Measurements from ENCODE around the gene ASCL4. TPM values are rescaled to one million over a fixed set of nuclear protein-coding genes. Genes with fewer than 3 reads are reported as not detected.
"Not testable (repeated sequence)": the region's sequence is repeated elsewhere in the genome, so short reads cannot be mapped to it uniquely, and the experiment has no call there.

The ASCL4 gene
- total RNA-seq, result not detected

- no peaks in the 10 kb centered on the region for H3K36me3 ChIP-seq
- TF ChIP-seq POLR2A (IDR thresholded peaks at IDR 0.05) (no peak), CTCF (IDR thresholded peaks at IDR 0.05) (no peak), POLR2AphosphoS5 (IDR thresholded peaks at IDR 0.05) (no peak), EP300 (IDR thresholded peaks at IDR 0.05) (no peak)
- no peaks in the 10 kb centered on the region for H3K9me3 ChIP-seq
- H3K27me3 ChIP-seq, result peaks cover 67% of the 10 kb centered on the region
- peak within 1 kb of the TSS in 1 of 2 donors; percentile 35 for H3K4me3 ChIP-seq
- 47 to 59% methylated on average over 11 to 12 of the region's 13 CpGs for WGBS, 2 donors (ENCODE audit: low coverage in 1 of 2)
- peaks cover 0 to 11% (median 0%) of the 10 kb centered on the region in 3 donors for H3K4me1 ChIP-seq
- no peak within 1 kb of the TSS for H3K27ac ChIP-seq
- ATAC-seq, result no peak
These were observed at the start of gene ASCL4 for GRCh38 chr12:107774349-107775029. Gene ASCL4 (plus strand): TSS chr12:107774704. CDS start chr12:107775219, 515 bp downstream.

- WGBS, 2 donors (ENCODE audit: low coverage in 1 of 2), result 44 to 80% methylated on average over 1 of the region's 1 CpG
- not testable (repeated sequence) for H3K4me3 ChIP-seq, H3K4me1 ChIP-seq, ATAC-seq, H3K27me3 ChIP-seq, H3K9me3 ChIP-seq, H3K27ac ChIP-seq
- H3K36me3 ChIP-seq, result peaks cover 0 to 13% of the 10 kb centered on the region in 2 donors
These were observed 47.2 kb upstream of the ASCL4 start for GRCh38 chr12:107727327-107727726.

GRCh38 chr12:107727742-107728141, 46.8 kb upstream of the ASCL4 start:
- H3K4me1 ChIP-seq, H3K27me3 ChIP-seq, H3K4me3 ChIP-seq, H3K27ac ChIP-seq, ATAC-seq, H3K9me3 ChIP-seq: not testable (repeated sequence)
- peaks cover 0 to 13% of the 10 kb centered on the region in 2 donors for H3K36me3 ChIP-seq
- no CpG with 5 or more reads among the region's 1 CpG for WGBS, 2 donors (ENCODE audit: low coverage in 1 of 2)

- 46 to 64% methylated on average over 2 to 4 of the region's 4 CpGs for WGBS, 2 donors (ENCODE audit: low coverage in 1 of 2)
- Histone ChIP-seq H3K9me3 (no peaks in the 10 kb centered on the region), H3K36me3 (peaks cover 0 to 40% of the 10 kb centered on the region in 2 donors), H3K4me1 (no peaks in the 10 kb centered on the region), H3K27me3 (no peaks in the 10 kb centered on the region), H3K27ac (no peak overlapping the region), H3K4me3 (no peak overlapping the region)
- ATAC-seq, result no peak
- TF ChIP-seq CTCF (IDR thresholded peaks at IDR 0.05) (no peak), EP300 (IDR thresholded peaks at IDR 0.05) (no peak), POLR2AphosphoS5 (IDR thresholded peaks at IDR 0.05) (no peak), POLR2A (IDR thresholded peaks at IDR 0.05) (no peak)
These were observed 43.7 kb upstream of the ASCL4 start for GRCh38 chr12:107730618-107731341.

- WGBS, 2 donors (ENCODE audit: low coverage in 1 of 2), result 75 to 87% methylated on average over 4 of the region's 4 CpGs
- Histone ChIP-seq H3K36me3 (peaks cover 0 to 46% of the 10 kb centered on the region in 2 donors), H3K9me3 (no peaks in the 10 kb centered on the region), H3K27ac (no peak overlapping the region), H3K27me3 (no peaks in the 10 kb centered on the region), H3K4me3 (no peak overlapping the region), H3K4me1 (no peaks in the 10 kb centered on the region)
- TF ChIP-seq POLR2AphosphoS5 (IDR thresholded peaks at IDR 0.05) (no peak), EP300 (IDR thresholded peaks at IDR 0.05) (no peak), POLR2A (IDR thresholded peaks at IDR 0.05) (no peak), CTCF (IDR thresholded peaks at IDR 0.05) (no peak)
- ATAC-seq, result no peak
These were observed 43.1 kb upstream of the ASCL4 start for GRCh38 chr12:107731366-107731765.

- Histone ChIP-seq H3K36me3 (peaks cover 0 to 56% of the 10 kb centered on the region in 2 donors), H3K9me3 (no peaks in the 10 kb centered on the region), H3K4me3 (no peak overlapping the region), H3K27ac (no peak overlapping the region), H3K4me1 (no peaks in the 10 kb centered on the region), H3K27me3 (no peaks in the 10 kb centered on the region)
- no peak for ATAC-seq
- 75 to 100% methylated on average over 1 to 2 of the region's 3 CpGs for WGBS, 2 donors (ENCODE audit: low coverage in 1 of 2)
- TF ChIP-seq POLR2AphosphoS5 (IDR thresholded peaks at IDR 0.05) (no peak), CTCF (IDR thresholded peaks at IDR 0.05) (no peak), POLR2A (IDR thresholded peaks at IDR 0.05) (no peak), EP300 (IDR thresholded peaks at IDR 0.05) (no peak)
These were observed 42.1 kb upstream of the ASCL4 start for GRCh38 chr12:107732365-107732764.
